OCI-LY7 (cell line): ENCODE results near the gene ARHGEF16.

Source experiments
- CTCF ChIP-seq: fragments of 200-600 bp; sonication (generic); conservative IDR thresholded peaks from 2 replicates; pipeline ENCODE4 v1.5.1; 2014; ENCODE audit warnings: mild to moderate bottlenecking, antibody characterized with exemption, low read length, moderate library complexity, mixed read lengths
- EZH2phosphoT487 ChIP-seq: fragments of 200-600 bp; sonication (generic); IDR thresholded peaks from 2 replicates; pipeline ENCODE4 v1.6.1; 2018; ENCODE audit warnings: low read depth, borderline replicate concordance, mild to moderate bottlenecking, mixed run types, antibody characterized with exemption, low read length, moderate library complexity, mixed read lengths

- no peak for TF ChIP-seq CTCF
- TF ChIP-seq EZH2phosphoT487: no peak
These were observed 52.5 kb downstream of the ARHGEF16 start for GRCh38 chr1:3506943-3507342.
